Fibroblast of skin of scalp (primary cell): ENCODE data around the gene RNF208.

Source experiments
- DNase-seq: peaks from one replicate; pipeline ENCODE4 v3.0.0-alpha.2; 2013

Gene RNF208

GRCh38 chr9:137237759-137238726 lies 16.0 kb upstream of the RNF208 start:
- no peak for DNase-seq

- DNase-seq, result no peak
These were observed 14.9 kb upstream of the RNF208 start for GRCh38 chr9:137236936-137237421.

- DNase-seq, result peak; percentile 76
These were observed 14.3 kb upstream of the RNF208 start for GRCh38 chr9:137236238-137236935.

- no peak for DNase-seq
These were observed 13.6 kb upstream of the RNF208 start for GRCh38 chr9:137235424-137236237.

- no peak for DNase-seq
These were observed 12.9 kb upstream of the RNF208 start for GRCh38 chr9:137234758-137235423.

GRCh38 chr9:137234055-137234697 lies 12.1 kb upstream of the RNF208 start:
- no peak for DNase-seq

GRCh38 chr9:137233143-137233980 lies 11.3 kb upstream of the RNF208 start:
- DNase-seq, result no peak

GRCh38 chr9:137232510-137232909 lies 10.5 kb upstream of the RNF208 start:
- DNase-seq, result no peak

GRCh38 chr9:137232101-137232500 lies 10.1 kb upstream of the RNF208 start:
- DNase-seq, result no peak

GRCh38 chr9:137231372-137232039 lies 9.5 kb upstream of the RNF208 start:
- no peak for DNase-seq

- no peak for DNase-seq
These were observed 8.8 kb upstream of the RNF208 start, which contains the start of gene SLC34A3 for GRCh38 chr9:137230705-137231371. TSS of gene SLC34A3 (plus strand) at chr9:137230901. CDS start at chr9:137231703, 802 bp downstream.

- no peak for DNase-seq
These were observed 8.1 kb upstream of the RNF208 start for GRCh38 chr9:137229903-137230704.

- DNase-seq, result no peak
These were observed 7.2 kb upstream of the RNF208 start for GRCh38 chr9:137228968-137229896.

- DNase-seq, result no peak
These were observed 6.5 kb upstream of the RNF208 start for GRCh38 chr9:137228506-137228967.

GRCh38 chr9:137227853-137228505 lies 5.9 kb upstream of the RNF208 start:
- DNase-seq, result no peak

GRCh38 chr9:137227054-137227852 lies 5.2 kb upstream of the RNF208 start, which contains the start of gene RNF224:
TSS of gene RNF224 (plus strand) at chr9:137227502. CDS start at chr9:137228336, 834 bp downstream.
- DNase-seq, result peak; percentile 61
